GM12874 (cell line): ENCODE measurements around the gene LYZL6.

ENCODE experiments used
- CTCF ChIP-seq: IDR thresholded peaks from 2 replicates; pipeline ENCODE4 v1.5.1; 2011; ENCODE audit warnings: low read depth, mild to moderate bottlenecking, control low read depth, low read length, moderate library complexity; ENCODE audit not compliant: insufficient read depth

Gene LYZL6

GRCh38 chr17:35915153-35915964 lies 28.2 kb downstream of the LYZL6 start:
- no peak for TF ChIP-seq CTCF

- TF ChIP-seq CTCF, result no peak
Measured at GRCh38 chr17:35914354-35914753, 29.2 kb downstream of the LYZL6 start.

GRCh38 chr17:35913609-35914008 lies 29.9 kb downstream of the LYZL6 start:
- no peak for TF ChIP-seq CTCF

DNA sequence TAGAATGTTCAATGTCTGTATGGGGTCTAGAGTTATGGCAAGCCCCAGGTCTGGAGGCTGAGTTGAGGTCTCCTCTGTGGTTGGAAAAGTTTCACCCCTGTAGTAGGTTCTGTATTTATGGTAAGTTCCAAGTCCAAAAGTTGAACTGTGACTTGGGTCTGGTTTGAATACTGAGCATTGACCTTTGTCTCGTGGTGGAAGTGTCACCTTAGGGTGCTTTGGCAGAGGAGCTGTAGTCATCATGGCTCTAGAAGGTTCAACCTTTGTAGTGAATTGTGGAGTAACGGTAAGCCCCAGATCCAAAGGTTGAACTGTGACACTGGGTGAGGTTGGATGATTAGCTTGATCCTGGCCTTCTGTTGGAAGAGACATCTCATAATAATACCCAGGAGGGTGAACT lies 30.6 kb downstream of the LYZL6 start:
- TF ChIP-seq CTCF, result no peak

DNA sequence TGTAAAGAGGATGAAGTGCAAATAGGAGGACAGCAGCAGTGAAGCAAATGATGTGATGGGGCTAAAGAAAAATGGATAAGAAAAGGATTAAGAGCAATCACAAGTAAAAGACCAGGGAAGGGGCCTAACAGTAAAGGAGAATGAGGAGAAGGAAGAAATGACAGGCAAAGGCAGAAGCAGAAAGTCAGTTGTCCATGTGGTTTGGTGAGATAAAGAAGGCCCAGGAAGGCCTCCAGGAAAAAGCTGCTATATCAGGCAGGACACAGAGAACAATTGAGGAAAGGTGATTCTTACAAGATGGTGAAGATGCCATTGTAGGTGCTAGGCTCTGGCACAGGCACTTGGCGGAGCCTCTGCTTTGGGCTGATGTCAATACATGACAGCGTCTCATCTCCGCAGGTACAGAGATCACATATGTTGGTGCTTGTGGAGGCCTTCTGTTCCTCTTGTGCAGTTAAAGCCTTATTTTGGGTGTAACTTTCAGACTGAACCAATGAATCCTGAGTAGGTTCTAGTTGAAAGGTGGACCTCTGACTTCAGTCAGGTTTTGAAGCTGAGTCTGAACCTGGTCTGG lies 31.1 kb downstream of the LYZL6 start:
- TF ChIP-seq CTCF, result no peak

- TF ChIP-seq CTCF, result no peak
Measured at GRCh38 chr17:35909408-35909807, 34.1 kb downstream of the LYZL6 start.

- no peak for TF ChIP-seq CTCF
Measured at GRCh38 chr17:35907691-35908090, 35.8 kb downstream of the LYZL6 start.
